Measurements from ENCODE around the gene DHPS.
A peak's percentile ranks its signal among the peaks of the same experiment; 100 is the strongest.
"Not testable (repeated sequence)": the region's sequence is repeated elsewhere in the genome, so short reads cannot be mapped to it uniquely, and the experiment has no call there.

The DHPS gene

DNA sequence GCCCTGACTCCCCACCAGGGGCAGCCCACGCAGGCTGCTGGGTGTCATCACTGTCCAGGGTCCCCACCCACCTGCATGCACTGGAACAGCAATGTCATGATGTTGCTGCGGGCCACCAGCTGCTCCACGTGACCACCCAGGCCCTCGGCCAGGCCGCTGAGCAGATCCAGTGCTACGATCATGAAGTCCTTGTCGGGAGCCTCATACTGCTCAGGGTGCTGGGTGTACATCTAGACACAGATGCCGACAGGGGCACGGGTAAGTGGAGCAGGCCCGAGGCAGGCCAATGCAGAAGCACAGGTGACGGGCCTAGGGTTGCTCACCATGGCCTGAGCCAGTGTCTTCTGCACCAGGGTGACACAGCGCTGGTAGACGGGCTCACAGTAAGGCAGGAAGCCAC is 23.5 kb upstream of the DHPS start:
- no peak for DNase-seq

DNA sequence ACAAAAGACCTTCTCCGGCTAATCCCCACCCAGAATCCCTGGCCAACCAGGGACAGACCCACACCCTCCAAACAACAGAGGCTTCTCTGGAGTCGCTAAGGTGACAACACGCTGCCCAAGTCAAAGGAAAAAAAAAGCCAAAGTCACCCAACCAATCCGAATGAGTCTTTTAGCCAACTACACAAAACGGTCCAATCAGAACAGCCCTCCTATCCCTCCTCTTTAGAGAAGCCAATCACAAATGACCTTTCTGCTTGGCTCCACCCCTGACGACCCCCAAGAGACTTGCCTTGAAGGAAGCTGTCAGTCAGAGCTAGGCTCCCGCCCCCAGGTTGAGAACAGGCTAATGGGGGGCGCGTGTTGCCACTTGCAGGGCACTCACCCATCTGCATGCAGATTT is 21.4 kb upstream of the DHPS start:
- DNase-seq: no peak

DNA sequence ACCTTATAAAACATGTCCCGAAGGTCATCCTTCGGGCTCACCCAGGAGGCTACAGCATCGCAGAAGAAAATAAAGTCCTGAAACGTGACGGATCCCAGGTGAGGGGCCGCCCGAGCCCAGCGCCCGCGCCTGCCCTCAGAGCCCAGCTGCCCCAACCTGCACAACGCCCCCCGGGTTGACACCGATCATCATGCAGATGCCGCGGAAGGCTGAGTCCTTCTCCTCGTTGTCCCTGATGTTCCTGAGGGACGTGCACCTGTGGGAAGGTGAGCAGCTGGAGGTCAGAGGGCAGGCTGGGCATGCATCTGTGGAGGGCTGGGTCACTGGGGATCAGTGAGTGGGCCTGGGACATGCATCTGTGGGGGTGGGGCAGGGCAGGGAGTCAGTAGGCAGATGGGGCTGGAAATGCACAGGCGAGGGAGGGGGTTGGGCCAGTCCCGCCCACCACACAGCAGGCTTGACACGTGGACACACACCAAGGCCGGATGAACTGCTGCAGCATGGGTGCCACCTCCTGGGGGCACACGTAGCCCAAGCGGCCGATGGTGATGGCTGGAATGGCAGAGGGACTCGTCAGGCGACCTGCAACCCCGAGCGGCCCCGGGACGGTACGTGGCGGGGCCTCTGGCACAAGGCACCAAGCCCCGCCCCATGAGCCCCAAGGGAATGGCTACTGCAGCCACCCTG is 20.1 kb upstream of the DHPS start:
- no peak for DNase-seq

- DNase-seq: no peak
Measured at GRCh38 chr19:12698138-12698537, 16.5 kb upstream of the DHPS start.

DNA sequence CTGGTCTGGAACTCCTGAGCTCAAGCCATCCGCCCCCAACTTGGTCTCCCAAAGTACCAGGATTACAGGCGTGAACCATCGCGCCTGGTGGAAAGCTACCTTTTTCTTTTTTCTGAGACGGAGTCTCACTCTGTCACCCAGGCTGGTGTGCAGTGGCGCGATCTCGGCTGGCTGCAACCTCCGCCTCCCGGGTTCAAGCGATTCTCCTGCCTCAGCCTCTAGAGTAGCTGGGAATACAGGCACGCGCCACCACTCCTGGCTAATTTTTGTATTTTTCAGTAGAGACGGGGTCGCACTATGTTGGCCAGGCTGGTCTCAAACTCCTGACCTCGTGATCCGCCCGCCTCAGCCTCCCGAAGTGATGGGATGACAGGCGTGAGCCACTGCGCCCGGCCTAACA is 15.7 kb upstream of the DHPS start:
- DNase-seq: not testable (repeated sequence)

DNA sequence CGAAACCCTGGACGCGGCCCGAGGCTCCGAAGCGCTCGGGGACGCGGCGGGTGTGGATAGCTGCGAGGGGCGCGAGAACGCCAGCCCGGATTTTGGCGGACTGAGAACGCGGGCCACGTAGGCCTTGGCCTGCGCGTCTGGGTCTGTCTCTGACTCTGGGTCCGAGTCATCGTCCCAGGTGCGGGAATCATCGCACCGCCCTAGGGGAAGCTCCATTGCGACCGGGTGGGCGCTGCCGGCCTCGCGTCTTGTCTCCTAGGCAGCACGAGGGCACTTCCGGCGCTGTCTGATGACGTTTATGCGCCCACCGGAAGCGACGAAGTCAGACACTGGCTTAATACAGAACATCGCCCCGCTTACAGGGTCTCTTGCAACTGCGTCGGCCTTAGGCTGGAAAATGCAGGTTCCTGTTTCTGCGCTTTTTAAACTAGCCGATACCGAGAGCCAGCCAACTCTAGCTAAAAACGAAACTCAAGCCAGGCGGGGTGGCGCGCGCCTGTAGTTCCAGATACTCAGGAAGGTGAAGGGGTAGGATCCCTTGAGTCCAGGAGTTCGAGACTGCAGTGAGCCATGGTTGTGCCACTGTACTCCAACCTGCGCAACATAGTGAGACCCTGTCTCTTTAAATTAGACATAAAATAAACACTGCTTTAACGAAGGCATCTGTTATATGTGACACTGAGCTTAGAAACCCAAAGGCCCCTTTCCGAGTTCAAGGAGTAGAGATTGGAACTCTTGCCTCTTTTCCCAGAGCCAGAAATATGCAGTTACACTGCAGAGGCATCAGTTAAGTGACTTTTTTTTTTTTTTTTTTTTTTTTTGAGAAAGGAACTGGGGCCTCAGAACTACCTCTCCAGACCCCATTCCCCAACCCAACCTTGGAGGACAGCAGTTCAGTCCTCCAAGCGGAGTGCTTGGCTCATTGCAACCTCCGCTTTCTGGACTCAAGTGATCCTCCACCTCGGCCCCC is 15.0 kb upstream of the DHPS start, which contains the start of gene FBXW9:
FBXW9 (minus strand) TSS at position 266 of the 970 bp plus-strand sequence; CDS start at position 216, 50 bp downstream.
- DNase-seq: peak; percentile 90

DNA sequence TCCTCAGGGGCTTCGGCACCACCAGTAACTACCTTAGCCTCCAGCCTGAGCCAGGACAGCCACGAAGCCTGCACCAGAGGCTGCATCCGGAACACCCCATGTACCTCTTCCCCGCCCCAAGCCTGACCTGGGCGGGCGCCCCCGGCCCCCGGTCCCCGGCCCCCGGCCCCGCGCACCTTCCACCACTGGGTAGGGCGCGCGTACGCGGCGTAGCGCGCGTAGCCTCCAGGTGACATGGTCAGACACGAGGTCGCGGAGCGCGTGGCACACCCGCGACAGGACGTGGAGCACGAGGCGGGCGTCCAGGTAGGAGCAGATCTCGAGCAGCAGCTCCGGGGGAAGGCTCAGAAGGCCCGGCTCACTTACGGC is 14.3 kb upstream of the DHPS start:
- DNase-seq: no peak

DNA sequence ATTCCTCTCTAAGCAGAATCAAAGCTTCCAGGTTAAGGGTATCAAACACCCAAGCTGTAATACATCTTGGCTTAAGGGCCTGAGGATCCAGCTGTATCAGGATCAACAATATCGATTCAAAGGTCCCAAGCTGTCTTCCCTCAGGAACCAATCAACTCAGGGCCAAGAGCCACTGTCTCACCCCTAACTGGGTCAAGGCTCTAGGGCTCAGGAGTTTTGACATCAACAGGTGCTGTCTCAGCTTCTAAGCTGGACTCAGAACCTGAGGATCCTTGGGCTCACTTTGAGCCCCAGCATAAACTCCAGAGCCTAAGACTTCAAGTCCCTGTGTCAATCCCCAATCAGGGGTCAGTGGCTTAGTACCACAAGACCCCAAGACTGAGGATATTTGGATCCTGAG is 13.8 kb upstream of the DHPS start:
- no peak for DNase-seq

- DNase-seq: no peak
Measured at GRCh38 chr19:12695096-12695495, 13.4 kb upstream of the DHPS start.

- DNase-seq: no peak
Measured at GRCh38 chr19:12694641-12695040, 13.0 kb upstream of the DHPS start.

- no peak for DNase-seq
Measured at GRCh38 chr19:12692960-12693359, 11.3 kb upstream of the DHPS start.

DNA sequence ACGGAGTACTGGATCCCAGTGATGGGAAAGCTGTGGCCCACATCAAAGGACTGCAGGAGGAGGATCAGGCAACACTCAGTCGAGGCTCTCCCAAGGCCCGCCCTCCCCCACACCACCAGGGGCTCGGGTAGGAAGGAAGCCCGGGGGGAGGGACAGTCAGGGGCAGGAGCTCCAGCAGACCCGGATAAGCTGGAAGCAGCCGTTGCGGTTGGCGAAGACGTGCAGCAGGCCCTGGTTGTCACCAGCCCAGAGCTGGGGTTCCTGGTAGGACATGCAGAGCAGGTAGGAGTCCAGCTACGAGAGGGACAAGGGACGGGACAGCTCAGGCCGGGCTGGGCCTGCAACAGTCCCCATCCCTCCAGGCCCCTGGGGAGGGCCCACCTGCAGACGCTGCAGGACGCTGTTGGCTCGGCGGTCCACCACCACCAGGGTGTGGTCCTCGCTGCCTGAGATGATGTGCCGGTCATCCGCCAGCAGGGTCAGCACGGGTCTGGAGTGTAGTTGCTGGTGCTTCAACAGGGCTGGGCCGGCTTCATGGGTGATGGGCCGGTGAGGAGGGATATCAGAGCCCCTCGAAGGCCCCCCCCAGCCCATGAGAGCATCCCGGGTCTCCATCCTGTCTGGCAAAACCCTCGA is 8.0 kb upstream of the DHPS start:
- no peak for DNase-seq

DNA sequence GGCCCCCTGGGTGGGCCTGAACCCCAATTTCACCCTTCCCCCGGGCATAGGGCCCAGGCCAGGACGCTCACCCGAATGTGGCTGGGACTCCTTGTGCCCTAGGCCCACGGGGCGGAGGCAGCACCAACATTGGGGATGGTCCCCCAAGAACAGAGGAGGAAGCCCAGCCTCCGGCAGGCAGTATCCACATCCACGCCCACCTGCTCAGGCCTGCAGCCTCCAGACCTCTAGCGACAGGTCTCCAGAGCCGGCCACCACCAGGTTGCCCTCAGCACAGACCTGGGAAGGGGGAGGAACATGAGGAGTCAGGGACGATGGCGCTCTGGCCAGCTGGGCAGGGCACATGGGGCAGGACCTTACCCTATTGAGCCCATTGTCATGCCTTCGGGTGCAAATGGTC is 7.3 kb upstream of the DHPS start:
- DNase-seq: no peak

- no peak for DNase-seq
Measured at GRCh38 chr19:12687496-12688196, 6.0 kb upstream of the DHPS start, which contains the start of gene GNG14. Gene GNG14 (plus strand): TSS chr19:12687998. CDS start chr19:12688049, 51 bp downstream.

- no peak for DNase-seq
Measured at GRCh38 chr19:12685831-12686230, 4.2 kb upstream of the DHPS start.

DNA sequence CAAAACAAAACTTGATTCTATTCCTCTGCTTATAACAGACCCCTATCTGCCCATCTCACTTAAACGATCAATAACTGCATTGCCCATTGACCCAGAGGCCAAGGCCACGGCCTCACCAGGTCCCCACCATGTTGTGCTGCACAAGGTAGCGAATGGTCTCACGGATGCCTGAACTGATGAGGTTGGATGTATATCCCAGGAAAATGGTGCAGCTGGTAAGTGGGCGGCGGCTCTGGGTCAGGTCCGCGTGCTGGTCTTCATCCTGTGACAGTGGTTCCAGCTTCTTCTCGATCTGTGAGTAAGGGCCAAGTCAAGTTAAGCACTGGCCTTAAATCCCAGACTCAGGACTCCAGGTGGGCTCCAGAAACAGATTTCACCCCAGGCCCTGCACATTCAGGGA is 1.6 kb downstream of the DHPS start:
- no peak for DNase-seq

- DNase-seq: not testable (repeated sequence)
Measured at GRCh38 chr19:12678039-12678438, 3.6 kb downstream of the DHPS start.

DNA sequence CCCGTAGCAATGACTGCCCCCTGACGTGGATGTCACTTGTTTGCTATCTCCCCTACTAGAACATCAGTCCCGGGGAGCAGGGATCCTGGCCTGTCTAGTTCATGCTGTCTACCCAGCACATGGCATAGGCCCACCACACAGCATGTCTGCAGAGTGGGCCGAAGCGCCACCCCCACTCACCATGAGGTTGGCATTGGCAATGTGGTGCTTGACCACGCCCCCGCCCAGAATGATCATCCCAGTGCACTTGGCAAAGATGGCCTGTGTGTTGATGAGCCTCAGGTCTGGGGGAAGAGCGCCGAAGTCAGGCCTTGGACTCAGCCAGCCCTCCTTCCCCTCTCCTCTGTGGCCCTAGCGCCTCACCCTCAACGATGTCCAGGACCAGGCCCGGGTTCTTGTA is 4.8 kb downstream of the DHPS start:
- DNase-seq: no peak

DNA sequence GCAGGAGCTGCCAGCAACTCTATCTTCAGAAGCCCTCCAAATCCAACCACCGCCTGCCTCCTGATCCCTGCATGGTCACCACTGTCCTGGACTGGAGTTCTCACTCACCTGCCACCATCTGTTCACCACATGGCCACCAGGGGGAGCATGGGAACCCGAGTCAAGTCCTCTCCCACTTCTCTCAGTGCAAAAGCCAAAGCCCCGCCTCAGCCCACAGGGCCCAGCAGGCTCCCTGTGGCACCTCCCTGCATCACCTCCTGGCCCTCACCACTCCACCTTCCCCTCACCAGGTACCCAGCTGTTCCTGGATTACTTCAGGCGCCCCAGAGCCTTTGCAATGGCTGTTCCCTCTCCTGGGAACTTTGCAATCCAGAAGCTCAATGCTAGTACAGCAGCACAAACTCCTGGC is 5.3 kb downstream of the DHPS start:
- DNase-seq: peak; percentile 44

- DNase-seq: no peak
Measured at GRCh38 chr19:12675940-12676339, 5.7 kb downstream of the DHPS start.

DNA sequence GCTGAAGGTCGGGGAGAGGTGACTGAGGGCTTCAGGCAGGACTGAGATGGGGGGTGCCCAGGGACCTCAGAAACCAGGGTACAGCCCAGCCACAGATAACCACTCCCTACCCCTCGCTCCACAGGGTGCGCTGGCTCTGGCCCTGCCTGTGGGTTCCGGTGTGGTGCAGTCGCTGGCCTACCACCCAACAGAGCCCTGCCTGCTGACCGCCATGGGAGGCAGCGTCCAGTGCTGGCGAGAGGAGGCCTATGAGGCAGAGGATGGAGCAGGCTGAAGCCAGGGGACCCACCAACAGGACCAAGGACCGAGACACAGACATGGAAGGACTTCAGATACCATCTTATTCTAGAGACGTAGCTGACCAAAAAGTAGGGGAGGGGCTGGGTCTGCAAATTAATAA is 6.3 kb downstream of the DHPS start:
- no peak for DNase-seq

DNA sequence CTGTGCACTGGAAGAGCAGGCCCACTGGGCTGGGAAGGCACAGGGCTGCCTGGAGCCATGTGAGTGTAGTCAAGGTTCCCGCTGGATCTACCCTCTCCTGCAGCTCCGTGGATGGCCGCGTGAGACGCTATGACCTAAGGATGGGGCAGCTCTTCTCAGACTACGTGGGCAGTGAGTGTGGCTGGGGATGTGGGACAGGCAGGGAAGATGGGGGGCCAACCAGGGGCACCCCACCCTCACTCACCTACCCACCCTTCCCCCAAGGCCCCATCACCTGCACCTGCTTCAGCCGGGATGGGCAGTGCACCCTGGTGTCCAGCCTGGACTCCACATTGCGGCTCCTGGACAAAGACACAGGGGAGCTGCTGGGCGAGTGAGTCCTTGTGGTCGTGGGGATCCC is 8.9 kb downstream of the DHPS start:
- no peak for DNase-seq
